GM19023 (cell line): Measurements from ENCODE around the gene WNT7A.
"Not testable (repeated sequence)": the region's sequence is repeated elsewhere in the genome, so short reads cannot be mapped to it uniquely, and the experiment has no call there.

Experiments
- ATAC-seq: cut with Tn5 transposase; IDR thresholded peaks from one replicate; pipeline ENCODE4 v1.9.1; 2021; ENCODE audit warnings: mild to moderate bottlenecking, moderate library complexity; ENCODE audit not compliant: unreplicated experiment

Gene WNT7A

GRCh38 chr3:13866041-13866965 is 13.6 kb downstream of the WNT7A start:
- ATAC-seq, result no peak

DNA sequence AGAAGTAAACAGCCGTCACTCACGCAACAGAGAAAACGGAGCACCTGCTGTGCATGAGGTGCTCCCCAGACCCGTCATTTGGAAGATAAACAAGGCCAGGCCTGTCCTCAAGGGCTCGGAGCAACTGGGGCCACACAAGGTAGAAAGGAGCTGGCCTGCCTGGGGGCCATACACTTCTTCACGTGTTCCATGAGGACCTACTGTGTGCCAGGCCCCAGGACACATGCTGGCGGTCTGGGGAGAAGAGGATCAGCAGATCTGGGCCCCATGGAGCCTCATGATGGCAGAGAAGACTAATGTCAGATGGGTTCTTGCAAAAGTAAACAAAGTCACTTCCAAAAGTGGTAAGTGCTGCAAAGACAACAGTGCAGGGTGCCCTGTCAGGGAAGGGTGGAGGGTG is 14.3 kb downstream of the WNT7A start:
- no peak for ATAC-seq

GRCh38 chr3:13865106-13865505 is 14.8 kb downstream of the WNT7A start:
- no peak for ATAC-seq

- no peak for ATAC-seq
Measured at GRCh38 chr3:13863965-13864595, 15.8 kb downstream of the WNT7A start.

GRCh38 chr3:13863382-13863952 is 16.4 kb downstream of the WNT7A start:
- ATAC-seq, result no peak

GRCh38 chr3:13861461-13861860 is 18.4 kb downstream of the WNT7A start:
- no peak for ATAC-seq

GRCh38 chr3:13860001-13860400 is 19.9 kb downstream of the WNT7A start:
- ATAC-seq, result no peak

DNA sequence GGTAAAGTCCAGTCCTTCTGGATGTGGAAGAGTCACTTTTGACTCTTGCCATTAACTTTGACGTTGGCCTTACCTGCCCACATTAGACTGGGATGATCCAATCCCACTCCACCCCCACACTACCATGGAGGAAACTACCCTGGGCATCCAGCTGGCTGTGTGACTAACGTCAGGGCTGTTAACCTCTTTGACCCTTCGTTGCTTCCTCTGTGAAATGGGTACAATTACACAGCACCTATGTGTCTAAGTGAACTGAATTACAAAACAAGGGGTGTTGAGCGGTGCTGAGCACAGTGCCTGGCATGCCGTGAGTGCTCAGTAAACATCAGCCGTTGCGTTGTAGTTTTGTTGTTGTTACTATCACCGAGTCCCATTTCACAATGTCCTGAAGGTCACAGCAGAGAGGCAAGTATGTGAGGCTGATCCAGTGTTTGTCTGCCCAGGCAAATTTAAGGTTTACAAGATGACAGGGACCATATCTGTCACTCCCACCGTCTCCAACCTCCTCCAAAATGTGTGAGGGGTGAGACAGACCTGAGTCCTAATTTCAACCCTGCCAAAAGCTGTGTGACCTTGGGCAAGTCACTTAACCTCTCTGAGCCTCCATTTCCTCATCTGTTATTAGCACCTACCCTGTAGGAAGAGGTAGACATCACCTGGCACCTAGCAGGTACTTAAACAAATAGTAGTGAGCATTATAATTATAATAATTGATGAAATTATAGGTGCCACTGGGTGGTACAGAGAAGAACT is 20.9 kb downstream of the WNT7A start:
- no peak for ATAC-seq

- no peak for ATAC-seq
Measured at GRCh38 chr3:13857702-13858380, 22.0 kb downstream of the WNT7A start.

DNA sequence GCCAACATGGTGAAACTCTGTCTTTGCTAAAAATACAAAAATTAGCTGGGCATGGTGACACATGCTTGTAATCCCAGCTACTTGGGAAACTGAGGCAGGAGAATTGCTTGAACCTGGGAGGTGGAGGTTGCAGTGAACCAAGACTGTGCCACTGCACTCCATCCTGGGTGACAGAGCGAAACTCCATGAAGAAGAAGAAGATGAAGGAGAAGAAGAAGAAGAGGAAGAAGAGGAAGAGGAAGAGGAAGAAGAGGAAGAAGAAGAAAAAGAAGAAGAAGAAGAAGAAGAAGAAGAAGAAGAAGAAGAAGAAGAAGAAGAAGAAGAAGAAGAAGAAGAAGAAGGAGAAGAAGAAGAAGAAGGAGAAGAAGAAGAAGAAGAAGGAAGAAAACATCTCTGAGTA is 23.2 kb downstream of the WNT7A start:
- ATAC-seq, result not testable (repeated sequence)

GRCh38 chr3:13856006-13856405 is 23.9 kb downstream of the WNT7A start:
- no peak for ATAC-seq

DNA sequence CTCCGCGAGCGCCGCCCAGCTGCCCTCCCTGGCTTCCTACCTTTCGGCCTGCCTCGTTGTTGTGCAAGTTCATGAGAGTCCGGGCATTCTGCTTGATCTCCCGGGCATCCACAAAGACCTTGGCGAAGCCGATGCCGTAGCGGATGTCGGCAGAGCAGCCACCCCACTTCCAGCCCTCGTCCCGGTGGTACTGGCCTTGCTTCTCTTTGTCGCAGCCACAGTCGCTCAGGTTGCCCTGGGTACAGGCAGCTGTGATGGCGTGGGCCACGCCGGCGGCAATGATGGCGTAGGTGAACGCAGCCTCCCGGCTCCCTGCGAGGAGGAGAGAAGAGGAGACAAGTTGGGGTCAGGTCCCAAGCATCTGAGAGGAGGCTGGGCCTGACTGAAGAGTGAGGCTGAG is 25.4 kb downstream of the WNT7A start:
- no peak for ATAC-seq

DNA sequence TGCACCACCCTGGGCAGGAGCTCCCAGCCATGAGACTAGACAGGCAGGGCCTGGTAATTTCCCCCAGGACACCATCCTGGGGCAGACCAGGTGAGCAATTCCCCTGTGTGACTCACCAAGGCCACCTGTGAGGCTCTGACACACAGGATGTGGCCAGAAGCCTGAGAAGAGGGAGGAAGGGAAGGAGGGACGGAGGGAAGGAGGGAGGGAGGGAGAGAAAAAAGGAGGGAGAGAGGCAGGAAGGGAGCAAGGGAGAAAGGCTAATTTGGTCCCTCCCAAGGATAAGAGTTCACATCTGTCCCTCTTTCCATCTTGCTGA is 25.9 kb downstream of the WNT7A start:
- no peak for ATAC-seq

- no peak for ATAC-seq
Measured at GRCh38 chr3:13853256-13853977, 26.5 kb downstream of the WNT7A start.

DNA sequence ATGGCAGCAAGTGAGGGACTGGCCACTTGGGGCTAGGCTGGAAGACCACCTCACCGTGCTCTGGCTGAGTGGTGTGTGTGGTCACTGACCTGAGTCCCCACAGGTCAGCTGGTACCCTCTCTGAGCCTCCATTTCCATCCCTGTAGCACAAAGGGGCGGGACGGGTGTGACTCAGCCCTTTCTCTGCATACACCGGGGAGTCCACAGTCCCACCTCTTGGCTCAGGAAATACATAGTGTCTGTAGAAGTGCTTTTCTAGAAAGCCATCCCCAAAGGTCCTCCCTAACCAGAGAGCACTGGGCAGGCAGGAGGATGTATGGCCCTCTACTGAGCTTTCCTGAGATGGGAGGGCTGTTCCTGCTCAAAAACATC is 27.2 kb downstream of the WNT7A start:
- no peak for ATAC-seq

GRCh38 chr3:13851997-13852637 is 27.8 kb downstream of the WNT7A start:
- ATAC-seq, result no peak

DNA sequence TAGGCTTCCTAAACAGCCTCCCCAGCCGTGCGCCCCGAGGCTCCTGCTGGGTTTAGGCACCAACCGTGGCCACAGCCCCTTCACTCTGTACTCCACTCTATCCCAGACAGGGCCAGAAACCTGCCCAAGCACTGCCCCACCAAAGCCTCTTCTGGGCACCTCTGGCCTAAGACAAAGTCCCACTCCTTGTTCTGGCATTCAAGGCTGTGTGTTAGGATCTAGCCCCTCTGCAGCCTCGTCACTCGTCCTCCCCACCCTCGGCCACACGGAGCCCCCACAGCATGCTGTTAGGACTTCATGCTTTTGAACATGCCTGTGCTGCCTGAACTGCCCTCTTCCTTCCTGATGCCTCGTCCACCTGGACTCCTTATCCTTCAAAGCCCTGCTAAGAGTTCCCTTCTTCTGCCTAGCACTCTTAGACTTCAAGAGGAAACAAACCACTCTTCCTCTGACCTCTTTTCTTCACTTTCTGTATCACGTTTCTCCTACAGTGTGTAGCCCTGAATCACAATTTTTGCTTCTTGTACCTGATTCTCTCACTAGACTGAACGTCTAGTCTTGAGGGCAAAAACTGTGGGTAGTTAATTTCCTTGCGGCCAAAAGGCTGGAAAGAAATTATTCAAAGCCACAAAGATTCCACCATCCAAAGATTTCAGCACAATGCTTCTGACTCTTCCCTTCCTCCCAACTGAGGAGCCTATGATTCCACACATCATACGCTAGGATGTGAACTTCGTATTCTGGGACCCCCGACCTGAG is 28.6 kb downstream of the WNT7A start:
- ATAC-seq, result no peak

DNA sequence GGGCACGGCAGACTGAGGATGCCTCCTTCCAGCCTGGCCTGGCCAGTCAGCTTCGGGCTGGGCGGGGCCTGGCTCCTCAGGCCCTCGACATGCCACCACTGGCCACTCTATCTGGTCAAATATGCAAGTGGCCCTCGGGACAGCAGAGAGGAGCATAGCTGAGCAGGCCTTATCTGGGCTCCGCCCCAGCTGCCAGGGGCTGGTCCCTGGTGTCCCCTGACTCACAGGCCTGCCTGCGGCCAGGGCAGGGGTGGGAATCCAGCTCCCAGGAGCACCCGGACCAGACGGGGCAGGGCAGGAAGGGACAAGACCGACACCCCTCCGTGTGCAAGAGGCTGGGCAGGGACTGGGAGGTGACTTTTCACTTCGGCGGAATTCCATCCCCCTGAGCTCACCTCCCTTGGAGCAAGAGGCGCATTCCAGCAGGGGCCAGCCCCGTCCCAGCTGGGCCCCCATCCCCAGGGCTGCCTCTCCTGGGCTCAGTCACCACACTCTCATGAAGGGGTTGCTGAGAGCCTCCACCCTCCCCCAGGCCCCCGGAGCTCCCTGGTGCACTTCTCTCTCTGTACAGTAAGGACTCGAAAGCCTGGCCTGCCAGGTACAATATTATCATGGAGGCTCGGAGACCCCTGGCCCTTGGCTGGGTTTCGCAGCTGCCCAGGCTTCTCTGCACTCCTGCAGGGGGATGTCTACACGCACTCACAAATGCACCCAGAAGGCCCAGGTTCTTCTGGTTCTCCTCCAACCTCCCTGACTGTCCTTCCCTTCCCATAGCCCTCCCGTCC is 29.5 kb downstream of the WNT7A start:
- ATAC-seq, result no peak
